SU-DHL-6 (cell line): ENCODE results near the gene KCNJ4.

ENCODE experiments used
- H2AFZ ChIP-seq: fragments of 200-600 bp; sonication (generic); 2 replicates; pipeline ENCODE4 v1.6.1; 2014; ENCODE audit warnings: low read depth, mild to moderate bottlenecking, moderate library complexity, mixed read lengths, antibody characterized with exemption, low read length; ENCODE audit not compliant: severe bottlenecking
- H3F3A ChIP-seq: fragments of 200-600 bp; shearing (Covaris generic); 2 replicates; pipeline ENCODE4 v1.6.0; 2016; ENCODE audit warnings: antibody characterized with exemption, mild to moderate bottlenecking; ENCODE audit not compliant: insufficient read depth
- H3K27ac ChIP-seq: fragments of 200-600 bp; sonication (generic); 2 replicates; pipeline ENCODE4 v1.5.1; 2016; ENCODE audit warnings: low read depth, mild to moderate bottlenecking, low read length, moderate library complexity, mixed read lengths
- H3K27me3 ChIP-seq: fragments of 200-600 bp; sonication (generic), shearing (Covaris generic); 2 replicates; pipeline ENCODE4 v1.6.0; 2014; ENCODE audit warnings: mild to moderate bottlenecking, low read length
- H3K36me3 ChIP-seq: fragments of 200-600 bp; sonication (generic); 2 replicates; pipeline ENCODE4 v1.6.1; 2014; ENCODE audit warnings: mild to moderate bottlenecking, low read length, mixed read lengths
- H3K4me2 ChIP-seq: fragments of 300-600, 200-600 bp; shearing (Covaris generic), sonication (generic); 2 replicates; pipeline ENCODE4 v1.6.0; 2014; ENCODE audit warnings: low read length, low read depth, mild to moderate bottlenecking; ENCODE audit not compliant: poor library complexity, severe bottlenecking
- H3K4me3 ChIP-seq: fragments of 200-600 bp; sonication (generic); 2 replicates; pipeline ENCODE4 v1.5.1; 2014; ENCODE audit warnings: antibody characterized with exemption, low read length, mild to moderate bottlenecking, mixed read lengths; ENCODE audit not compliant: insufficient read depth, poor library complexity, severe bottlenecking
- H3K79me2 ChIP-seq: fragments of 200-600 bp; sonication (generic); 2 replicates; pipeline ENCODE4 v1.6.1; 2014; ENCODE audit warnings: mild to moderate bottlenecking, low read length, moderate library complexity; ENCODE audit not compliant: insufficient read depth
- H3K9ac ChIP-seq: fragments of 200-600 bp; sonication (generic); 2 replicates; pipeline ENCODE4 v1.7.0; 2014; ENCODE audit warnings: mild to moderate bottlenecking, low read length
- H3K9me2 ChIP-seq: fragments of 200-600 bp; sonication (generic); replicated peaks from 2 replicates; pipeline ENCODE4 v1.6.1; 2014; ENCODE audit warnings: low read length; ENCODE audit not compliant: insufficient read depth
- H3K9me3 ChIP-seq: fragments of 200-600 bp; sonication (generic); 2 replicates; pipeline ENCODE4 v1.6.1; 2014; ENCODE audit warnings: low read length, mixed read lengths; ENCODE audit not compliant: insufficient read depth
- H4K20me1 ChIP-seq: fragments of 200-600 bp; sonication (generic); 2 replicates; pipeline ENCODE4 v1.6.1; 2014; ENCODE audit warnings: low read depth, mild to moderate bottlenecking, antibody characterized with exemption, low read length, moderate library complexity, mixed read lengths
- CTCF ChIP-seq: fragments of 200-600 bp; sonication (generic); IDR thresholded peaks from one replicate; pipeline ENCODE4 v1.5.1; 2017; ENCODE audit warnings: antibody characterized with exemption, mild to moderate bottlenecking, low read length, moderate library complexity; ENCODE audit not compliant: insufficient read depth, poor library complexity, severe bottlenecking
- EZH2phosphoT487 ChIP-seq: fragments of 200-600 bp; sonication (generic), shearing (Covaris generic); conservative IDR thresholded peaks from 2 replicates; pipeline ENCODE4 v1.6.1; 2018; ENCODE audit warnings: mild to moderate bottlenecking, antibody characterized with exemption, low read length, moderate library complexity, mixed read lengths

The KCNJ4 gene

GRCh38 chr22:38491707-38492348 lies 36.8 kb upstream of the KCNJ4 start:
- peaks cover 87% of the 10 kb centered on the region for H3K36me3 ChIP-seq
- no peak overlapping the region for H3K27ac ChIP-seq
- H3K4me3 ChIP-seq: no peak overlapping the region
- no peak overlapping the region for H2AFZ ChIP-seq
- no peak for TF ChIP-seq CTCF
- TF ChIP-seq EZH2phosphoT487: no peak
- no peaks in the 10 kb centered on the region for H3K9me3 ChIP-seq
- peaks cover 12% of the 10 kb centered on the region for H3K79me2 ChIP-seq
- H3K9ac ChIP-seq: no peak overlapping the region
- no peaks in the 10 kb centered on the region for H3K27me3 ChIP-seq
- no peak overlapping the region for H3K4me2 ChIP-seq
- H3F3A ChIP-seq: peaks cover 38% of the 10 kb centered on the region; the same call in 1 of the 2 replicates
- H4K20me1 ChIP-seq: peaks cover 20% of the 10 kb centered on the region; the same call in 1 of the 2 replicates
- H3K9me2 ChIP-seq: no peaks in the 10 kb centered on the region

- no peaks in the 10 kb centered on the region for H3K9me3 ChIP-seq
- H3K9me2 ChIP-seq: no peaks in the 10 kb centered on the region
- no peak overlapping the region for H3K4me2 ChIP-seq
- H3K36me3 ChIP-seq: peaks cover 82% of the 10 kb centered on the region
- H3K27me3 ChIP-seq: no peaks in the 10 kb centered on the region
- peaks cover 12% of the 10 kb centered on the region for H3K79me2 ChIP-seq
- H3K9ac ChIP-seq: no peak overlapping the region
- no peak for TF ChIP-seq EZH2phosphoT487
- TF ChIP-seq CTCF: no peak
- H3F3A ChIP-seq: peaks cover 37% of the 10 kb centered on the region; the same call in 1 of the 2 replicates
- H3K27ac ChIP-seq: no peak overlapping the region
- H3K4me3 ChIP-seq: no peak overlapping the region
- no peak overlapping the region for H2AFZ ChIP-seq
- peaks cover 11% of the 10 kb centered on the region; the same call in 1 of the 2 replicates for H4K20me1 ChIP-seq
Measured at GRCh38 chr22:38490915-38491314, 35.9 kb upstream of the KCNJ4 start.

GRCh38 chr22:38490475-38490874 lies 35.5 kb upstream of the KCNJ4 start:
- Histone ChIP-seq H3K27me3 (no peaks in the 10 kb centered on the region), H3K9ac (no peak overlapping the region), H3K9me3 (no peaks in the 10 kb centered on the region), H4K20me1 (peaks cover 11% of the 10 kb centered on the region; the same call in 1 of the 2 replicates), H3K27ac (no peak overlapping the region), H3F3A (peaks cover 33% of the 10 kb centered on the region; the same call in 1 of the 2 replicates), H3K79me2 (peaks cover 8% of the 10 kb centered on the region), H3K4me3 (no peak overlapping the region), H3K36me3 (peaks cover 82% of the 10 kb centered on the region), H3K4me2 (no peak overlapping the region), H2AFZ (no peak overlapping the region), H3K9me2 (no peaks in the 10 kb centered on the region)
- TF ChIP-seq EZH2phosphoT487: no peak
- no peak for TF ChIP-seq CTCF
